Measurements from ENCODE around the gene LRRC61.

LRRC61 gene

DNA sequence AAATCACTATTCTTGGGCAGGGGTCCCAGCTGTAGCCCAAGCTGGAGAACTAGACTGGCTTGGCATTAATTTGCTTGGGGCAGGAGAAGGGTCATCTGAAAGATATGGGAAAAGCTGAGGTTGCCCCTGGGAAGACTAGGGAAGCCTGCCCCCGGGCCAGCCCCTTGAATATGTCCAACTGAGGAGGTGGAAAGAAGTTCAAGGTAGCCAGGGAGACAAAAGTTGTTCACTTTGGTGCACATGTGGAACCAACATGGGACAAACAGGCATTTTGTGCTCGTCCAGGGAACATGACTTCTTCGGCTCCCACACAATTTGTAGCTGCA is 1.4 kb upstream of the LRRC61 start:
- peak overlapping the region; percentile 70; the same call in 1 of the 2 replicates for H3K4me3 ChIP-seq (ENCODE audit: low read depth, low read length)
- no peak for DNase-seq (ENCODE audit: low read depth)
- TF ChIP-seq, protein P1, sequence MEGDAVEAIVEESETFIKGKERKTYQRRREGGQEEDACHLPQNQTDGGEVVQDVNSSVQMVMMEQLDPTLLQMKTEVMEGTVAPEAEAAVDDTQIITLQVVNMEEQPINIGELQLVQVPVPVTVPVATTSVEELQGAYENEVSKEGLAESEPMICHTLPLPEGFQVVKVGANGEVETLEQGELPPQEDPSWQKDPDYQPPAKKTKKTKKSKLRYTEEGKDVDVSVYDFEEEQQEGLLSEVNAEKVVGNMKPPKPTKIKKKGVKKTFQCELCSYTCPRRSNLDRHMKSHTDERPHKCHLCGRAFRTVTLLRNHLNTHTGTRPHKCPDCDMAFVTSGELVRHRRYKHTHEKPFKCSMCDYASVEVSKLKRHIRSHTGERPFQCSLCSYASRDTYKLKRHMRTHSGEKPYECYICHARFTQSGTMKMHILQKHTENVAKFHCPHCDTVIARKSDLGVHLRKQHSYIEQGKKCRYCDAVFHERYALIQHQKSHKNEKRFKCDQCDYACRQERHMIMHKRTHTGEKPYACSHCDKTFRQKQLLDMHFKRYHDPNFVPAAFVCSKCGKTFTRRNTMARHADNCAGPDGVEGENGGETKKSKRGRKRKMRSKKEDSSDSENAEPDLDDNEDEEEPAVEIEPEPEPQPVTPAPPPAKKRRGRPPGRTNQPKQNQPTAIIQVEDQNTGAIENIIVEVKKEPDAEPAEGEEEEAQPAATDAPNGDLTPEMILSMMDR (IDR thresholded peaks at IDR 0.05; ENCODE audit: control insufficient read depth, extremely low read depth, insufficient read depth) = no peak

DNA sequence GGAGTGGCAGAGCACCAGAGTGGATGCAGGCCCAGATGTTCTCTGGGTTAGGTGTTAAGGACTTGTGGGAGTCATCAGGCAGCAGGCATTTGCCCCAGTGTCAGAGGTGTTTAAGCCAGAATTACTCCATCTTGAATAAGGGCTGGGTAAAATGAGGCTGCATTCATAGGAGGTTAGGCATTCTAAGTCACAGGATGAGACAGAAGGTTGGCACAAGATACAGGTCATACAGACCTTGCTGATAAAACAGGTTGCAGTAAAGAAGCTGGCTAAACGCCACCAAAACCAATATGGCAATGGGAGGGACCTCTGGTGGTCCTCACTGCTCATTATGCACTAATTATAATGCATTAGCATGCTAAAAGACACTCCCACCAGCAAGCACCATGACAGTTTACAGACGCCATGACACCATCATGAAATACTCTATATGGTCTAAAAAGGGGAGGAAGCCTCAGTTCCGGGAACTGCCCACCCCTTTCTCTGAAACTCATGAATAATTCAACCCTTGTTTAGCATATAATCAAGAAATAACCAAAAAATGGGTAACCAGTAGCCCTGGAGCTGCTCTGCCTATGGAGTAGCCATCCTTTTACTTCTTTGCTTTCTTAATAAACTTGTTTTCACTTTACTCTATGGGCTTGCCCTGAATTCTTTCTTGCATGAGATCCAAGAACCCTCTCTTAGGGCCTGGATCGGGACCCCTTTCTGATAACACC is 882 bp upstream of the LRRC61 start:
- TF ChIP-seq, protein P1 (IDR thresholded peaks at IDR 0.05; ENCODE audit: control insufficient read depth, extremely low read depth, insufficient read depth) = no peak
- DNase-seq (ENCODE audit: low read depth) = no peak
- H3K4me3 ChIP-seq (ENCODE audit: low read depth, low read length) = peak overlapping the region; percentile 70

DNA sequence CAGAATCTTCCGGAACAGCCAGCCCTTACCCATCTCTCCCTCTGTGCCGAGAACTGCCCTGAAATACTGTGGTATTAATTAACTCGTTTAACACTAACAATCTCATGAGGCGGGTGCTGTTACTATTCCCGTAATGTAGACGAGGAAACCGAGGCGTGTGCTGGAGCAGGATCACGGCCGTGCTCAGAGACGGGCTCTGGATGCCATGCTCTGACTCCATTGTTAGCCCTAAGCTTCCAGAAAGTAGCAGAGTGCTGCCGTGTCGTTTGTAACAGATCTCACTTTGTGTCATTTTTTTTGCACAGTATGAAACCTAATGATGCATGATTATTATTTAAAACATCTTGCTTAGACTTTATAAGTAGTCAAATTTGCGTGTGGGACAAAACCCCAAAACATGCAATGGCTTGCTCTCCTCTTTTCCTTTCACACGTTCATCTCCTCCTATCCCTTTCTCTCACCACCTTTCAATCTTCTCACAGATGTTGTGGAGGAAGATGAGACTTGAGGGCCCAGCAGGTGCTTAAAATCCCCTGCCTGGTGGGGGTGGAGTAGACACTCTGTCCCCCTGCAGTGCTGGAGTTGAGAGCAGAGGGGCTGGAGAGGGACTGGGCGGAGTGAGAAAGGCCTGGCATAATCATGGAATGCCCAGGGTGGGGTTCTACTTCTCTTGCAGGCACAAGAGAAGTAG is 672 bp downstream of the LRRC61 start:
- DNase-seq (ENCODE audit: low read depth) = no peak
- TF ChIP-seq, protein P1 (IDR thresholded peaks at IDR 0.05; ENCODE audit: control insufficient read depth, extremely low read depth, insufficient read depth) = no peak
- peak overlapping the region; percentile 70 for H3K4me3 ChIP-seq (ENCODE audit: low read depth, low read length)

DNA sequence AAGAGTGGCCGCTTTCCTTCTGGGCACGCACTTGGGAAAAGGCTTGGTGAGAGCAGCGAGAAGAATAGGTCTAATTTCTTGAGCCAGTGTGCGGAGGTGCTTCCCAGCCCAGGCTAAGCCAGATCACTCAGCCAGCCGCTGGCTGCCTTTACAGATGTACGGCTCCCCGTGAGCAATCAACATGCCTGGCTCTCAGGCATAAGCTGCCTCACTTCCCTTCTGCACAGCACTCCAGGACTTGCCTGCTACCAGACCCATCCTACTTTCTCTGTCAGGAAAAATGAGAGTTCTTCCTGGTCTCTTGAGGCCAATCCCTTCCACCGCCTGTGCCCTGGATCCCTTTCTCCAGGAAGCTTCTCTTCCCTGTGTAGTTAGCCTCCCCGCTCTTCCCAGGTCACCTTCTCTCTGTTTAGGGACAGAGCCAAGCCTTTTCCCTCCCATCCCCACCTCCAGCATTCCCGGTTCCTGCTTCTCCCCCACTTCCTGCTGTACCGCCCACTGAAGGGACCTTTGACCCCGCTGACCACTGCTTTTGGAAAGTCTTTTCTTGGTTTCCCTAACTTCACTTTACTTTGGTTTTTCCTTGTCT is 1.3 kb downstream of the LRRC61 start:
- H3K4me3 ChIP-seq (ENCODE audit: low read depth, low read length) = peak overlapping the region; percentile 70
- TF ChIP-seq, protein P1 (IDR thresholded peaks at IDR 0.05; ENCODE audit: control insufficient read depth, extremely low read depth, insufficient read depth) = no peak
- DNase-seq (ENCODE audit: low read depth) = no peak

DNA sequence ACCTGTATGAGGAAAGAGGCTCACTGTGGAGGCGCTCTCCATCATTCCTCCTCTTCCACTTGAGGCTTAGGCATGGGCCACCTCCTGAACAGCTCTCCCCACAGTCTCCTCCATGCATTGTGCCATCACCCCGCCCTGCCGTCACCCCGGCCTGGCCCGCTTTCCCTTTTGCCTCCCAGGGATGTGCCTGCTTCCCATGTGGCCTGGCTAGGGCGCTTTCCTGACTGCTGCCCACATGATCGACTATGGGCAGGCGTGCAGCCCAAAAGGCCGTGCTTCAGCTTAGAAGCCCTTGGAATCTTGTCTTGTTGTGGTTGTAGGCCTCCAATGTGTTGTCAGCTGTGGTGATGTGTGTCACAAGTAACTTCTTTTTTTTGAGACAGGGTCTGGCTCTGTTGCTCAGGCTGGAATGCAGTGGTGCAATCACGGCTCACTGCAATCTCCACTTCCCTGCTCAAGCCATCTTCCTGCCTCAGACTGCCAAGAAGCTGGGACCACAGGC is 2.0 kb downstream of the LRRC61 start:
- no peak overlapping the region for H3K4me3 ChIP-seq (ENCODE audit: low read depth, low read length)
- TF ChIP-seq, protein P1 (IDR thresholded peaks at IDR 0.05; ENCODE audit: control insufficient read depth, extremely low read depth, insufficient read depth) = no peak
- no peak for DNase-seq (ENCODE audit: low read depth)

DNA sequence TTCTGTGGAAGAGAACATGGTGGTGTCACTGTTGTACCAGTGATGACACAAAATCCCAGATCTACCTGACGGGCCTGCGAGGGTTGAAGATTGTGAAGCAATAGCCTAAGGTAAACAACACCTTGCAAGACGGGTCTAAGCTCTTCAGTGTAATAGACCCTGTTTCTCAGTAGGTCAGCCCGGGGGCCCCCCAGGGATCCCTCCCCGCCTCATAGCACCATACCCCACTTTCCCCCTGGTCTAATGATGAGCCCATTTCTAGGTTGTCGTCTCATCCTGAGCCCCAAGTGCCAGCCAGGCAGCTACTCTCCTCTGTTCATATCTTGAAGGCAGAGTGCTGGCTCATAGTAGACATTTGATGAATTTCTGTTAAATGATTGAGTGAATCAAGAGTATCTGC is 2.7 kb downstream of the LRRC61 start:
- TF ChIP-seq, protein P1 (IDR thresholded peaks at IDR 0.05; ENCODE audit: control insufficient read depth, extremely low read depth, insufficient read depth) = no peak
- no peak for DNase-seq (ENCODE audit: low read depth)
- no peak overlapping the region for H3K4me3 ChIP-seq (ENCODE audit: low read depth, low read length)
